GM20000 (cell line): ENCODE measurements around the gene CTPS2.
"Not testable (repeated sequence)": the region's sequence is repeated elsewhere in the genome, so short reads cannot be mapped to it uniquely, and the experiment has no call there.

Source experiments
- DNase-seq: peaks from one replicate; pipeline ENCODE4 v3.0.0; 2012; ENCODE audit warnings: low spot score
- CTCF ChIP-seq: IDR thresholded peaks from 2 replicates; pipeline ENCODE4 v1.5.1; 2012; ENCODE audit warnings: mild to moderate bottlenecking, control low read depth; ENCODE audit errors: extremely low read depth, missing control alignments

Gene CTPS2

GRCh38 chrX:16587836-16588235 is 124.6 kb downstream of the CTPS2 start:
- DNase-seq = no peak
- TF ChIP-seq CTCF = no peak

GRCh38 chrX:16586377-16587112 is 125.9 kb downstream of the CTPS2 start:
- TF ChIP-seq CTCF = no peak
- DNase-seq = no peak

GRCh38 chrX:16585486-16586376 is 126.7 kb downstream of the CTPS2 start:
- TF ChIP-seq CTCF = no peak
- no peak for DNase-seq

DNA sequence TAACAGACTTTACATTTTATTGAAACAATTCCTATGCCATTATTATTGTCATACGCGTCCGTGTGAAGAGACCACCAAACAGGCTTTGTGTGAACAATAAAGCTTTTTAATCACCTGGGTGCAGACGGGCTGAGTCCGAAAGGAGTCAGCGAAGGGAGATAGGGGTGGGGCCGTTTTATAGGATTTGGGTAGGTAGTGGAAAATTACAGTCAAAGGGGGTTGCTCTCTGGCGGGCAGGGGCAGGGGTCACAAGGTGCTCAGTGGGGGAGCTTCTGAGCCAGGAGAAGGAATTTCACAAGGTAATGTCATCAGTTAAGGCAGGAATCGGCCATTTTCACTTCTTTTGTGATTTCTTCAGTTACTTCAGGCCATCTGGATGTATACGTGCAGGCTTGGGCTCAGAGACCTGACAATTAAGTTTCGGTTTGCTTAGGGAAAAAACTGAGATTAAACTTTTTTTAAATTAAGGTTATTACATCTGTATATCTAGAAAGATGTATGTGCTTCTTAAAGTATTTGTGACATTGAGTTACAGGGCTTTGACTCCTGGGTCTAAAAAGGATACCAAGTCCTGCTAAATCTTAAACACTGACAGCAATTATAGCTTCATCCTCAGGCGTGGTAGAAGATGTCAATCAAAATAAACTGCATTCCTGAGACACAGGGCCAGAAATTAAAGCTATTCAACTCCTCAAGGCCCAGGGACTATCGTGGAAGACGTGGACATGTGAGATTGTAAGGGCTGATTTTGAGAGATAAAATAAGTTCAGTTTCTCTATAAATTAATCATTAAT is 132.3 kb downstream of the CTPS2 start:
- DNase-seq = not testable (repeated sequence)

DNA sequence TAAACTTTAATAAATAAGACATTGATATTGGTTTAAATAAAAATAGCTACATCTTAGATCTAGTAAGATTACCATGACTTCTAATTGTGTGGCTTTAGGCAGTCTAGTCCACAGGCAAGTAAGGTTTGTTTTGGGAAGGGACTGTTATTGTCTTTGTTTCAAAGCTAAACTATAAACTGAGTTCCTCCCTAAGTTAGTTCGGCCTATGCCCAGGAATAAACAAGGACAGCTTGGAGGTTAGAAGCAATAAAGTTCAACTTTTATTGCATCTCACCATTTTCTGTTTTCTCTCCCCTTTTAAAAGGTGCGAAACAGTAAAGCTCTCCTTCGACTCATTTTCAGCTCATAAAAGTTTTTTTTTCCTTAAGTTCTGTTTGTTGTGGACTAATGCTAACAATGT is 133.0 kb downstream of the CTPS2 start:
- TF ChIP-seq CTCF = no peak
- DNase-seq = no peak

DNA sequence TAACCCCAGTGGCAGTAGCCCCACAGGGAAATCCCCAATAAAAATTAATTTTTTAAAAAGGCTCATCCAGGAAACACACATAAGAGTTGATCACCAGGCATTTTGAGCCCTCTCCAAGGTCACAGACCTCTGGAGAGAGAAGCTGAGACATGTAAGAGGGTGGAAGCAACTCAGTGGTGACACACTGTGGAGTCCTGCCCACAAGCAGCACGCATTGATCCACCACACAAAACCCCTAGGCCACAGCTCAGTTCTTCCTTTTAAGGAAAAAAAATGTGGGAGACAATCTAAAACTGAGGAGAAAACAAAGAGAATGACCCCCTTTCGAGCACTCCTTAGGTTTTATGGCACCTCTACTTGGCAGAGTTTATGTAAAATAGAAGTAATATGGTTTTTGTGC is 134.3 kb downstream of the CTPS2 start:
- TF ChIP-seq CTCF = no peak
- no peak for DNase-seq

DNA sequence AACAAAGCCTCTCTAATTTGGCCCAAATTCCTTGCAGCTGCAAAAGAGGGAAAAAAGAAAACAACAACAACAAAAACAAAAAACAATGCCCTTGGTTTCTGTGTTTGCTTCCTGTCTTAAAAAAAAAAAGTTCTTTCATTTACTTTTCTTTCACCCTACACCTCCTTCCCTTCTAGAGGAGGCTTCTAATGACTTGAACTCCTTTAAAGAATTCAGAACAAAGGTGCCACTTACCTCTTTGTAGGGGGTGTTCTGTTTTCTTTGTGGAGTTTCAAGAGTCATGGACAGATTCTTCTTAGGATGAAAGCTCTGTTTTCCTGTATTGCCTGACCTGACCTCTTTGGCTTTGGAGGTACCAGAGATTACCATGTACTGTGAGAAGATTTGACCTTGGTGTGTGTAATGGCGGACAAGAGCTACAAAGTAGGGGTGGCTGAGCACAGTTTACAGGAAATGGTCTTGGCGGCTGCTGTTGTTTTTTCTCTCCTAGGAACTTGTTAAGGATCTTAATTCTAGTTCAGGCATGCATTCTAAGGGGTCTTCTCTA is 134.9 kb downstream of the CTPS2 start:
- no peak for DNase-seq
- no peak for TF ChIP-seq CTCF

DNA sequence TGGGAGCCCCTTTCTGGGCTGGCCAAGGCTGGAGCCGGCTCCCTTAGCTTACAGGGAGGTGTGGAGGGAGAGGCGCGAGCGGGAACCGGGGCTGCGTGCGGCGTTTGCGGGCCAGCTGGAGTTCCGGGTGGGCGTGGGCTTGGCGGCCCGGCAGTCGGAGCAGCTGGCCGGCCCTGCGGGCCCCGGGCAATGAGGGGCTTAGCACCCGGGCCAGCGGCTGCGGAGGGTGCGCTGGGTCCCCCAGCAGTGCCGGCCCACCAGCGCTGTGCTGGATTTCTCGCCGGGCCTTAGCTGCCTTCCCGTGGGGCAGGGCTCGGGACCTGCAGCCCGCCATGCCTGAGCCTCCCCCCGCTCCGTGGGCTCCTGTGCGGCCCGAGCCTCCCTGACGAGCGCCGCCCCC is 137.1 kb downstream of the CTPS2 start:
- not testable (repeated sequence) for DNase-seq
